HFFc6 (cell line): Measurements from ENCODE around the gene ZCCHC14. TPM values are rescaled to one million over a fixed set of nuclear protein-coding genes. Genes with fewer than 3 reads are reported as not detected.

Experiments
- DNase-seq: peaks from one replicate; pipeline ENCODE4 v3.0.0-alpha.2; 2018
- H3K27ac Mint-ChIP-seq: 2 replicates; pipeline ENCODE4 v1.8.0; 2020; ENCODE audit warnings: mild to moderate bottlenecking, mixed read lengths
- H3K27me3 Mint-ChIP-seq: 2 replicates; pipeline ENCODE4 v1.8.0; 2021; ENCODE audit warnings: mild to moderate bottlenecking, moderate library complexity, mixed read lengths; ENCODE audit not compliant: insufficient read depth
- H3K36me3 Mint-ChIP-seq: 2 replicates; pipeline ENCODE4 v1.8.0; 2021; ENCODE audit warnings: low read depth, mixed read lengths
- H3K4me1 Mint-ChIP-seq: 2 replicates; pipeline ENCODE4 v1.8.0; 2020; ENCODE audit warnings: low read depth, mixed read lengths
- H3K4me3 Mint-ChIP-seq: 2 replicates; pipeline ENCODE4 v1.8.0; 2020; ENCODE audit warnings: mild to moderate bottlenecking, moderate library complexity, mixed read lengths
- H3K9me3 Mint-ChIP-seq: 2 replicates; pipeline ENCODE4 v1.8.0; 2020; ENCODE audit warnings: mild to moderate bottlenecking, mixed read lengths
- total RNA-seq, 6 experiments: library from RNA; stranded (reverse); fragmentation: NEBNext Ultra II Directional; extraction: Animal tissue kit (Norgen Biotek cat#: 25700); gene quantifications; 2 replicates in 1 of 6; 3 replicates in 5 of 6; pipeline ENCODE4 v1.2.3, GENCODE V29; 2021
- TF ChIP-seq, protein P1 (sequence below): fragments of 200-600 bp; sonication (generic); IDR thresholded peaks from 2 replicates; pipeline ENCODE4 v1.5.0; 2021; ENCODE audit warnings: antibody characterized with exemption, mild to moderate bottlenecking

ZCCHC14 gene
- total RNA-seq, 6 experiments from 2014 or later = 10.6 to 13.7 (median 13.3) TPM

DNA sequence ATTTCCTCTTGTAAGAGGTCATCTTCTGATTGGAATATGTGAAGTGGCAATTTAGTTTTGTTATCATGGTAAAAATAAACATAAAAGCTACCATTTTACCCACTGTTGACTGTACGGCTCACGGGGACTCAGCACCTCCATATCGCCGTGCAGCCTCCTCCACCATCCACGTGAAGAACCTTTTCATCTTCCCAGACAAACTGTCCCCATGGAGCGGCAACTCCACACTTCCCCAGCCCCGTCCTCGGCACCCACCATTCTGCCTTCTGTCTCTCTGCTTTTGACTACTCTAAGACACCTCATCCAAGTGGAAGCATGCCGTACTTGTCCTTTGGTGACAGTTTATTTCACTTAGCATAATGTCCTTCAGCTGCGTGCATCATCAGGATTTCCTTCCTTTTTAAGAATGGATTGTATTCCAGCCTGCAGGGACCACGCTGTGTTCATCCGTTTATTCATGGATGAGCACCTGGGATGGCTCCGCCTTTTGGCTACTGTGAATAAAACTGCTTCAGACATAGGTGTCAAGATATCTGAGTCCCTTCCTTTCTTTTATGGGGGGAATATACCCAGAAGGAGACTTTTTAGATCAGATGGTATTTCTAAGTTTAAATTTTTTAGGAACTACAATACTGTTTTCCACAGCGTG, 123.6 kb downstream of the ZCCHC14 start:
- no peaks in the 10 kb centered on the region; the same call in 1 of the 2 replicates for H3K27me3 Mint-ChIP-seq
- TF ChIP-seq, protein P1, sequence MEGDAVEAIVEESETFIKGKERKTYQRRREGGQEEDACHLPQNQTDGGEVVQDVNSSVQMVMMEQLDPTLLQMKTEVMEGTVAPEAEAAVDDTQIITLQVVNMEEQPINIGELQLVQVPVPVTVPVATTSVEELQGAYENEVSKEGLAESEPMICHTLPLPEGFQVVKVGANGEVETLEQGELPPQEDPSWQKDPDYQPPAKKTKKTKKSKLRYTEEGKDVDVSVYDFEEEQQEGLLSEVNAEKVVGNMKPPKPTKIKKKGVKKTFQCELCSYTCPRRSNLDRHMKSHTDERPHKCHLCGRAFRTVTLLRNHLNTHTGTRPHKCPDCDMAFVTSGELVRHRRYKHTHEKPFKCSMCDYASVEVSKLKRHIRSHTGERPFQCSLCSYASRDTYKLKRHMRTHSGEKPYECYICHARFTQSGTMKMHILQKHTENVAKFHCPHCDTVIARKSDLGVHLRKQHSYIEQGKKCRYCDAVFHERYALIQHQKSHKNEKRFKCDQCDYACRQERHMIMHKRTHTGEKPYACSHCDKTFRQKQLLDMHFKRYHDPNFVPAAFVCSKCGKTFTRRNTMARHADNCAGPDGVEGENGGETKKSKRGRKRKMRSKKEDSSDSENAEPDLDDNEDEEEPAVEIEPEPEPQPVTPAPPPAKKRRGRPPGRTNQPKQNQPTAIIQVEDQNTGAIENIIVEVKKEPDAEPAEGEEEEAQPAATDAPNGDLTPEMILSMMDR = no peak
- no peak overlapping the region for H3K27ac Mint-ChIP-seq
- no peak overlapping the region for H3K4me3 Mint-ChIP-seq
- no peaks in the 10 kb centered on the region for H3K9me3 Mint-ChIP-seq
- H3K36me3 Mint-ChIP-seq = no peaks in the 10 kb centered on the region; the same call in 1 of the 2 replicates
- peaks cover 24% of the 10 kb centered on the region for H3K4me1 Mint-ChIP-seq
- no peak for DNase-seq

DNA sequence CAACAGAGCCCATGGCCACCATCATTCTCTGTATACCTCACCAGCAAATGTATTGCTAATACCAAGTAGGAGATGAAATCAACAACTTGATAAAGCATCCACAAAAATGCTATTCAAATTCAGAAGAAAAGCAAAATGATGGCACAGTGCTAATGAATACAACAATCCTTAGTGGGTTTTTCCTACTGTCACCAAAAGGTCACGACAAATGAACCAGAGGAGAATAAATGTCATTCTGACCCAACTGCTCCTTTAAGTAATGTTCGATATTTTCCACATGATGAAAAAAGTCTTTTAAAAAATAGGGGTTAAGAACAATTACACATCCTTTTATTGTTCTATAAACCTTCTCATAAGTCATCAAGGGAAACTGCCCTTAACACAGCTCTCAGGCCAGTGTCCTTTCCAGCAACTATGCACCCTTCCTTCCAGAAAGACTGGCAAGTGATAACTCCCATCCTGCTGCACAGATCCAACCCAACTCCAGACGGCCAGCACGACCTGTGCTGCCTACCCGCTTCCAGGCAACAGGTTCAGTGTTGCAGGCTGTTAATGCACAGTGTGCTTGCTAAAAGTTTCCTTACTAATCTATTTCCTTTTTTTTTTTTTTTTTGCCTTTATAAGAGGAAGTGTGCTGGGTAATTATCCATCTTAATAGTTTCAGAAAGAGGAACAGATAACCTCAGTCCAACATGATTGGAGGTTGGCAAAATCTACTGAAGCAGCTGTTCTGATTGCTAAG, 124.6 kb downstream of the ZCCHC14 start:
- peaks cover 35% of the 10 kb centered on the region for H3K4me1 Mint-ChIP-seq
- no peak overlapping the region for H3K4me3 Mint-ChIP-seq
- no peaks in the 10 kb centered on the region; the same call in 1 of the 2 replicates for H3K36me3 Mint-ChIP-seq
- TF ChIP-seq, protein P1 = no peak
- no peaks in the 10 kb centered on the region for H3K9me3 Mint-ChIP-seq
- no peak for DNase-seq
- H3K27ac Mint-ChIP-seq = no peak overlapping the region
- no peaks in the 10 kb centered on the region; the same call in 1 of the 2 replicates for H3K27me3 Mint-ChIP-seq

DNA sequence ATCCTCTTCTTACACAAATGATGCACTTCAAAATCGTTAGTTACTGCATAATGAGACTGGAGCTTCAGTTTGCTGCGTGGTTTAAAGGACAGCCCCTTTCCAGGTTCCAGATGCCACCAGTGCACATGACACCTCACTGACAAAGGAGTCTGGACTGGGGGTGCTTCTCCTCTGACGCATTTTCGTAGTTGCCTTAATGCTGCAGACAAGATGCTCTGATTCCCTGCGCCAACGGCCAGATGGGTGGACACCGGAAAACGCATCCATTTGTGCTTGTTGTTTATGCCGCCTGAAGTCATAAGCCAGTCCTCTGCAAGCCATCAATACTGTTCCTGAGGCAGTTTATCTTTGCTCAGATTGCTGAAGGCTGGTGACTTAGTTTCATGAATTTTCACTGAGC, 125.3 kb downstream of the ZCCHC14 start:
- no peak overlapping the region for H3K4me3 Mint-ChIP-seq
- no peaks in the 10 kb centered on the region; the same call in 1 of the 2 replicates for H3K27me3 Mint-ChIP-seq
- no peak overlapping the region for H3K27ac Mint-ChIP-seq
- H3K4me1 Mint-ChIP-seq = peaks cover 35% of the 10 kb centered on the region
- no peak for DNase-seq
- no peaks in the 10 kb centered on the region for H3K9me3 Mint-ChIP-seq
- TF ChIP-seq, protein P1 = no peak
- H3K36me3 Mint-ChIP-seq = no peaks in the 10 kb centered on the region; the same call in 1 of the 2 replicates

DNA sequence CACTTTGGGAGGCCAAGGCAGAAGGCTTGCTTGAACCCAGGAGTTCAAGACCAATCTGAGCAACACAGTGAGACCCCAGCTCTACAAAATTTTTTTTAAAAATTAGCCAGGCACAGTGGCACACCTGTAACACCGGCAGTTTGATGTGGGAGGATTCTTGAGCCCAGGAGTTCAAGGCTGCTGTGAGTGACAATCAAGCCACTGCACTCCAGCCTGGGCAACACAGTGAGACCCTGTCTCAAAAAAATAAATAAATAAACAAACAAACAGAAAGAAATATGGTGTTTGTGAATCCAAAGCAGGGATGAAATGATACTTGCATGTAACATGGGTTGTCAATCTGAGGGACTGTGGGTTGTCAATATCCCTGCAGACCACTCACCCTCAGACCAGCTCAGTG, 125.9 kb downstream of the ZCCHC14 start:
- Mint-ChIP-seq H3K4me3 (no peak overlapping the region), H3K4me1 (peaks cover 35% of the 10 kb centered on the region), H3K27me3 (no peaks in the 10 kb centered on the region; the same call in 1 of the 2 replicates), H3K27ac (no peak overlapping the region), H3K36me3 (no peaks in the 10 kb centered on the region; the same call in 1 of the 2 replicates), H3K9me3 (no peaks in the 10 kb centered on the region)
- DNase-seq = no peak
- TF ChIP-seq, protein P1 = no peak

DNA sequence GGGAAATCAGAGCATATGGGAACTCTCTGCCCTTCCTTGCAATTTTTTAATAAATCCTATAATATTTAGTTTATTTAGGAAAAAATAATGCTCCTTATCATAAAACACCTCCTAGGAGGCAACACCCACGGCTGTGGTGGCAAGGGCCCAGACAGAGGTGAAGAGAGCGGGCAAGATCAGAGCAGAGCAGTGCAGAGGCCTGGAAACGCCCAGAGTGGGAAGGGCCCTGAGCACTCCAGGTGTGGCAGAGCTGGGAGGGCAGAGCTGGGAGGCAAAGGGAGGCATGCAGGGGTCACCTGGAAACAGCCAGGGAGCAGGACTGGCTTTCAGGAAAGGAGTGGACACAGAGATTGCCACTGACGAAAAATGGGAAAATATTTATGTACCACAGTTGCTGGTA, 126.5 kb downstream of the ZCCHC14 start:
- Mint-ChIP-seq H3K4me3 (no peak overlapping the region), H3K27ac (no peak overlapping the region), H3K36me3 (no peaks in the 10 kb centered on the region; the same call in 1 of the 2 replicates), H3K27me3 (no peaks in the 10 kb centered on the region; the same call in 1 of the 2 replicates), H3K9me3 (no peaks in the 10 kb centered on the region), H3K4me1 (peaks cover 35% of the 10 kb centered on the region)
- TF ChIP-seq, protein P1 = no peak
- DNase-seq = no peak
